Lower leg skin (tissue), 4 donors: ENCODE results near the gene MROH2A. TPM values are rescaled to one million over a fixed set of nuclear protein-coding genes. Genes with fewer than 3 reads are reported as not detected.
A peak's percentile ranks its signal among the peaks of the same experiment; 100 is the strongest.

Experiments
- DNase-seq, 2 donors: peaks; one replicate each; pipeline ENCODE4 v3.0.0-alpha.2; 2019; ENCODE audit warnings: low spot score in 2 of 2
- H3K4me3 ChIP-seq: fragments of 200-600 bp; sonication (generic); 2 replicates; pipeline ENCODE4 v1.5.1; 2017; ENCODE audit warnings: mild to moderate bottlenecking, low read depth; ENCODE audit not compliant: poor library complexity, severe bottlenecking
- POLR2A ChIP-seq, 2 donors: fragments of 450-650 bp; IDR thresholded peaks; one replicate each; pipeline ENCODE4 v1.6.1; 2016 to 2017; ENCODE audit warnings: antibody characterized with exemption in 2 of 2, mild to moderate bottlenecking in 1 of 2, moderate library complexity in 1 of 2
- WGBS, 2 donors: methylation state at CpG; one replicate each; pipeline ENCODE4 v1.1.5; 2018; 5-methylcytosine and 5-hydroxymethylcytosine counted together
- intact Hi-C: fragments of 100-400 bp; cut with DNase I; formaldehyde crosslinking; loops from one replicate; pipeline ENCODE4 v1.15.0; 2023; ENCODE audit warnings: low total_unique reads
- total RNA-seq, 4 donors: library from RNA; depleted of rRNA; stranded (reverse); fragments of >200 nt; gene quantifications; one replicate each; pipeline ENCODE4 v1.1.0, GENCODE V29; 2016
- TF ChIP-seq, protein P1 (sequence below), 3 donors: fragments of 450-650 bp; IDR thresholded peaks; one replicate each; pipeline ENCODE4 v1.5.1; 2016; ENCODE audit warnings: antibody characterized with exemption in 3 of 3, mild to moderate bottlenecking in 3 of 3, moderate library complexity in 2 of 3

Gene MROH2A
- total RNA-seq, 4 donors from 2014 or later: 0.26 to 0.61 TPM; not detected in 2

- DNase-seq: peak in 1 of 2 donors; percentile 68
- H3K4me3 ChIP-seq: no peak overlapping the region
- intact Hi-C loops: no loop called here
- TF ChIP-seq POLR2A (IDR thresholded peaks at IDR 0.05): no peak
- TF ChIP-seq, protein P1, sequence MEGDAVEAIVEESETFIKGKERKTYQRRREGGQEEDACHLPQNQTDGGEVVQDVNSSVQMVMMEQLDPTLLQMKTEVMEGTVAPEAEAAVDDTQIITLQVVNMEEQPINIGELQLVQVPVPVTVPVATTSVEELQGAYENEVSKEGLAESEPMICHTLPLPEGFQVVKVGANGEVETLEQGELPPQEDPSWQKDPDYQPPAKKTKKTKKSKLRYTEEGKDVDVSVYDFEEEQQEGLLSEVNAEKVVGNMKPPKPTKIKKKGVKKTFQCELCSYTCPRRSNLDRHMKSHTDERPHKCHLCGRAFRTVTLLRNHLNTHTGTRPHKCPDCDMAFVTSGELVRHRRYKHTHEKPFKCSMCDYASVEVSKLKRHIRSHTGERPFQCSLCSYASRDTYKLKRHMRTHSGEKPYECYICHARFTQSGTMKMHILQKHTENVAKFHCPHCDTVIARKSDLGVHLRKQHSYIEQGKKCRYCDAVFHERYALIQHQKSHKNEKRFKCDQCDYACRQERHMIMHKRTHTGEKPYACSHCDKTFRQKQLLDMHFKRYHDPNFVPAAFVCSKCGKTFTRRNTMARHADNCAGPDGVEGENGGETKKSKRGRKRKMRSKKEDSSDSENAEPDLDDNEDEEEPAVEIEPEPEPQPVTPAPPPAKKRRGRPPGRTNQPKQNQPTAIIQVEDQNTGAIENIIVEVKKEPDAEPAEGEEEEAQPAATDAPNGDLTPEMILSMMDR (IDR thresholded peaks at IDR 0.05): no peak
- 88 to 95% methylated on average over 6 of the region's 6 CpGs for WGBS, 2 donors
These were observed 53.7 kb downstream of the MROH2A start for GRCh38 chr2:233831861-233832260.

DNA sequence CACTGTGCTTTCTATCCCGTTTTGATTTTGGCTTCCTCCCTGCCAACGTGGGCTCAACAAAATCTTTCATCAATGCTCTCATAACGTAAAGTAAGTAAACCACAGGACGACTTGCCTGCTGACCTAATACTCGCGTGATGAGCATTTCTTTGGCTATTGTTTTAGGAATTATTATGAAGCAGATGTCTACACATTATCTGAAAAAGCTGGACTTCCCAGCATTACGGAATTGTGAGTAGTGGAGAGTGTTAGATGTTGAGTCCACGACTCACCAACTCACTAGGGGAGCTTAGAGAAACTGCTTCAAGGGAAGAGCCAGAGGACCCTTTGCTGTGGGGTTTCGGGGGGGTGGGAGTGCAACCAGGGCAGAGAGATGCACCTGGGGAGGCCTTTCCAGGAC, 54.3 kb downstream of the MROH2A start:
- no peak for DNase-seq
- intact Hi-C loops: no loop called here
- 70 to 72% methylated on average over 9 of the region's 9 CpGs for WGBS, 2 donors
- TF ChIP-seq, protein P1 (IDR thresholded peaks at IDR 0.05): no peak
- TF ChIP-seq POLR2A (IDR thresholded peaks at IDR 0.05): no peak
- H3K4me3 ChIP-seq: no peak overlapping the region

DNA sequence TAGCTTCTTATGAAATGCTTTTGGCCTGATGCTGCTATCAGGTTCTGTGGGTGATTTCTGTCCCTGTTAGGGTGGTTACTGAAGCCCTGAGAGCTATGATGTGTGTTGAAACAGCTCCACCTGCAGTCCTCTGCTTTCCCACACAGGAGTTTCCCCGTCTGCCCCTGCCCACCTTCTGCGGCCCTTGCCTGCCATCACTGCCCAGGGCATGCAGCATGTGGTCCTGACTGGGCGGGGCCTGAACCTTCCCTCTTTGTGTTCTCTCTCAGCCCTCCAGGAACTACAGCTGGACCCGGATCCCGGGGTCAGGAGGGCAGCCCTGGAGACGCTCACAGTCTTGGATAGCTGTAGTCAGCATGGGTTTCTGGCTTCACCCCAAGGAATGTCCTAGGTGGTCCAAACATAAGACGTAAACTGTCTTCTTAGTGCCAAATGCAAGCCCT, 54.8 kb downstream of the MROH2A start:
- no peak for TF ChIP-seq POLR2A (IDR thresholded peaks at IDR 0.05)
- TF ChIP-seq, protein P1 (IDR thresholded peaks at IDR 0.05): no peak
- H3K4me3 ChIP-seq: no peak overlapping the region
- intact Hi-C loops: no loop called here
- WGBS, 2 donors: 60 to 61% methylated on average over 7 of the region's 7 CpGs
- peak in 1 of 2 donors; percentile 62 for DNase-seq

DNA sequence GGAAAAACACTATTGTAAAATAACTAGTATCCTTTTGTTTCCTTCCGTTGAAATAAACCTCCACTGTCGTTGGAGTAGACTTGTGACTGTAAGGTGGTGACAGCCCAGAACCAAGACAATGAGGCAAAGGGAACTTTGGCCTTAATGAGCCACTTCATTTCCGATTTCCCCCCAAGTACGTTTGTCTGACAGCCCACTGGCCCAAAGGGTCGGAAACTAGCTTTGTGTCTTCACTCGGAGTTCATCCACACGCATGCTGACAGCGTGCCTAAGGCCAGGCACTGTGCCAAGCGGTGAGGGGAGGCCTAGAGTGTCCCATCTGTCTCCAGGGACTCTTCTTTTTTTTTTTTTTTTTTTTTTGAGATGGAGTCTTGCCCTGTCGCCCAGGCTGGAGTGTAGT, 55.2 kb downstream of the MROH2A start:
- no peak overlapping the region for H3K4me3 ChIP-seq
- 76% methylated on average over 10 of the region's 10 CpGs for WGBS, 2 donors
- intact Hi-C loops: no loop called here
- TF ChIP-seq, protein P1 (IDR thresholded peaks at IDR 0.05): no peak
- no peak for TF ChIP-seq POLR2A (IDR thresholded peaks at IDR 0.05)
- DNase-seq: peak in 1 of 2 donors; percentile 81

GRCh38 chr2:233835230-233836186, 57.4 kb downstream of the MROH2A start:
- no peak overlapping the region for H3K4me3 ChIP-seq
- 92% methylated on average over 14 of the region's 14 CpGs for WGBS, 2 donors
- DNase-seq: peak in 1 of 2 donors; percentile 72
- TF ChIP-seq, protein P1 (IDR thresholded peaks at IDR 0.05): no peak
- TF ChIP-seq POLR2A (IDR thresholded peaks at IDR 0.05): no peak
- intact Hi-C loops: no loop called here
